ENCODE measurements around the gene NUP93.
"Not testable (repeated sequence)": the region's sequence is repeated elsewhere in the genome, so short reads cannot be mapped to it uniquely, and the experiment has no call there.

NUP93 gene

DNA sequence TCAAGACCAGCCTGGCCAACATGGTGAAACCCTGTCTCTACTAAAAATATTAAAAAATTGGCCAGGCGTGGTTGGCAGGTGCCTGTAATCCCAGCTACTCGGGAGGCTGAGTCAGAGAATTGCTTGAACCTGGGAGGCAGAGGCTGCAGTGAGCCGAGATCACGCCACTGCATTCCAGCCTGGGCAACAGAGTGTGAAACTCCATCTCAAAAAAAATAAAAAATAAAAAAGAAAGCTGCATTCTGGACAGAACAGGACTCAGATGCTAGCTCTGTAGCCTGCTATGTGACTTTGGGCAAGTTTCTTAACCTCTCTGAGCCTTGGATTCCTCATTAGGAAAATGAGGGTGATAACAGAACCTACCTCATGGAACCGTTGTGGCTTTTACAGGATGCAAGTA lies 138.8 kb downstream of the NUP93 start:
- H3K27ac ChIP-seq (ENCODE audit: extremely low read depth, low read depth, low read length); H3K36me3 ChIP-seq (ENCODE audit: control insufficient read depth in 2 of 2, insufficient read depth in 1 of 2, low read length in 2 of 2); H3K9me3 ChIP-seq (ENCODE audit: control insufficient read depth, insufficient read depth, low read depth, low read length); H3K4me1 ChIP-seq (ENCODE audit: control insufficient read depth, insufficient read depth, low read length); H3K4me3 ChIP-seq (ENCODE audit: low read depth, low read length): not testable (repeated sequence)
- TF ChIP-seq ZNF768 (tag by site-specific recombination; IDR thresholded peaks at IDR 0.05), result 0 out of 2 replicates have a peak, but pooled peaks have one; percentile 22
- ChIA-PET POLR2A (interaction anchor here (0.7 kb wide), 1 partner anchor 386 kb away, joined by 4 read pairs; no protein-coding TSS in a partner anchor), CTCF (interaction anchor here (0.6 to 2.1 kb wide), 13 partner anchors 9 to 292 kb away, joined by 3 to 9 read pairs (median 4); no protein-coding TSS in a partner anchor)

DNA sequence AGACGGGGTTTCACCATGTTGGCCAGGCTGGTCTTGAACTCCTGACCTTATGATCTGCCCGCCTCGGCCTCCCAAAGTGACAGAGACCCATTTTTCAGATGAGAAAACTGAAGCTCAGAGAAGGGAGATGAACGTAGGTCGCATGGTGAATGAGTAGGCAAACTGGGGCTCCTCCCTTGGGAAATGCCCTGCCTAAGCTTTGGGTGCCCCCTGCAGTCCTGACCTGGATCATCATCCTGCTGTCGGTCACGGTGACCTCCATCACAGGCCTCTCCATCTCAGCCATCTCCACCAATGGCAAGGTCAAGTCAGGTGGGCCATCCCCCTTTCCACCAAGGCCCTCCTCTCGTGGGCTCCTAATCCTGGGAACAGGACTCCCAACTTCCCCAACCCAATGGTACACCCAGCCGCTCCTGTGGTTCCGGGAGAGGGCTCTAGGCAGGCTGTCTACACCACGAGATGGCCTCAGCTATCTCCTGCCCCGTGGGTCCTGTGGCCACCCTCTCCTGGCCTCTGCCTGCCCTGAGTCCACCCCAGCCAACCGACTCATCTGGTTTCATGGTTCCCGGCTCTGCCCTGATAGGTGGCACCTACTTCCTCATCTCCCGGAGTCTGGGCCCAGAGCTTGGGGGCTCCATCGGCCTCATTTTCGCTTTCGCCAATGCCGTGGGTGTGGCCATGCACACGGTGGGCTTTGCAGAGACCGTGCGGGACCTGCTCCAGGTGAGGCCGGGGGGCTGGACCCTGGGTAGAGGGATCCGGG lies 139.8 kb downstream of the NUP93 start:
- H3K36me3 ChIP-seq (ENCODE audit: control insufficient read depth in 2 of 2, insufficient read depth in 1 of 2, low read length in 2 of 2), result no peaks in the 10 kb centered on the region
- 0 out of 2 replicates have a peak, but pooled peaks have one; percentile 17 for TF ChIP-seq ZNF654 (tag by site-specific recombination; IDR thresholded peaks at IDR 0.05; ENCODE audit: low read depth)
- TF ChIP-seq ZFP3 (tag by site-specific recombination; IDR thresholded peaks at IDR 0.05; ENCODE audit: low read depth), result no peak
- no peak overlapping the region for H3K27ac ChIP-seq (ENCODE audit: extremely low read depth, low read depth, low read length)
- CTCF ChIA-PET, result interaction anchor here (0.6 to 2.1 kb wide), 12 partner anchors 10 to 1024 kb away, joined by 3 to 9 read pairs (median 4); no protein-coding TSS in a partner anchor
- no peak overlapping the region for H3K4me3 ChIP-seq (ENCODE audit: low read depth, low read length)
- H3K4me1 ChIP-seq (ENCODE audit: control insufficient read depth, insufficient read depth, low read length), result no peaks in the 10 kb centered on the region
- POLR2A ChIA-PET, result interaction anchor here (0.5 kb wide), 1 partner anchor 61 kb away, joined by 3 read pairs; no protein-coding TSS in a partner anchor
- H3K9me3 ChIP-seq (ENCODE audit: control insufficient read depth, insufficient read depth, low read depth, low read length), result no peaks in the 10 kb centered on the region

- Histone ChIP-seq H3K9me3 (ENCODE audit: control insufficient read depth, insufficient read depth, low read depth, low read length) (no peaks in the 10 kb centered on the region), H3K36me3 (ENCODE audit: control insufficient read depth in 2 of 2, insufficient read depth in 1 of 2, low read length in 2 of 2) (no peaks in the 10 kb centered on the region), H3K4me1 (ENCODE audit: control insufficient read depth, insufficient read depth, low read length) (no peaks in the 10 kb centered on the region), H3K4me3 (ENCODE audit: low read depth, low read length) (no peak overlapping the region), H3K27ac (ENCODE audit: extremely low read depth, low read depth, low read length) (no peak overlapping the region)
- ChIA-PET POLR2A (no interaction called here), CTCF (interaction anchor here (0.7 to 2.1 kb wide), 4 partner anchors 9 to 293 kb away, joined by 4 to 9 read pairs (median 5); no protein-coding TSS in a partner anchor)
- TF ChIP-seq, protein P1, sequence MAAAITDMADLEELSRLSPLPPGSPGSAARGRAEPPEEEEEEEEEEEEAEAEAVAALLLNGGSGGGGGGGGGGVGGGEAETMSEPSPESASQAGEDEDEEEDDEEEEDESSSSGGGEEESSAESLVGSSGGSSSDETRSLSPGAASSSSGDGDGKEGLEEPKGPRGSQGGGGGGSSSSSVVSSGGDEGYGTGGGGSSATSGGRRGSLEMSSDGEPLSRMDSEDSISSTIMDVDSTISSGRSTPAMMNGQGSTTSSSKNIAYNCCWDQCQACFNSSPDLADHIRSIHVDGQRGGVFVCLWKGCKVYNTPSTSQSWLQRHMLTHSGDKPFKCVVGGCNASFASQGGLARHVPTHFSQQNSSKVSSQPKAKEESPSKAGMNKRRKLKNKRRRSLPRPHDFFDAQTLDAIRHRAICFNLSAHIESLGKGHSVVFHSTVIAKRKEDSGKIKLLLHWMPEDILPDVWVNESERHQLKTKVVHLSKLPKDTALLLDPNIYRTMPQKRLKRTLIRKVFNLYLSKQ (tag by site-specific recombination; IDR thresholded peaks at IDR 0.05; ENCODE audit: borderline replicate concordance), result no peak
- no peak for TF ChIP-seq KLF16 (tag by site-specific recombination; IDR thresholded peaks at IDR 0.05)
- TF ChIP-seq MZF1 (tag by site-specific recombination; IDR thresholded peaks at IDR 0.05; ENCODE audit: borderline replicate concordance), result no peak
- no peak for TF ChIP-seq KLF7 (tag by site-specific recombination; IDR thresholded peaks at IDR 0.05; ENCODE audit: borderline replicate concordance)
- TF ChIP-seq ZNF214 (tag by site-specific recombination; IDR thresholded peaks at IDR 0.05; ENCODE audit: borderline replicate concordance), result no peak
- TF ChIP-seq, protein P2, sequence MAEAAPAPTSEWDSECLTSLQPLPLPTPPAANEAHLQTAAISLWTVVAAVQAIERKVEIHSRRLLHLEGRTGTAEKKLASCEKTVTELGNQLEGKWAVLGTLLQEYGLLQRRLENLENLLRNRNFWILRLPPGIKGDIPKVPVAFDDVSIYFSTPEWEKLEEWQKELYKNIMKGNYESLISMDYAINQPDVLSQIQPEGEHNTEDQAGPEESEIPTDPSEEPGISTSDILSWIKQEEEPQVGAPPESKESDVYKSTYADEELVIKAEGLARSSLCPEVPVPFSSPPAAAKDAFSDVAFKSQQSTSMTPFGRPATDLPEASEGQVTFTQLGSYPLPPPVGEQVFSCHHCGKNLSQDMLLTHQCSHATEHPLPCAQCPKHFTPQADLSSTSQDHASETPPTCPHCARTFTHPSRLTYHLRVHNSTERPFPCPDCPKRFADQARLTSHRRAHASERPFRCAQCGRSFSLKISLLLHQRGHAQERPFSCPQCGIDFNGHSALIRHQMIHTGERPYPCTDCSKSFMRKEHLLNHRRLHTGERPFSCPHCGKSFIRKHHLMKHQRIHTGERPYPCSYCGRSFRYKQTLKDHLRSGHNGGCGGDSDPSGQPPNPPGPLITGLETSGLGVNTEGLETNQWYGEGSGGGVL (tag by site-specific recombination; IDR thresholded peaks at IDR 0.05), result no peak
- TF ChIP-seq HOXA7 (CRISPR knock-in tag; IDR thresholded peaks at IDR 0.05; ENCODE audit: borderline replicate concordance), result no peak
- TF ChIP-seq HIC1 (tag by site-specific recombination; IDR thresholded peaks at IDR 0.05), result no peak
- TF ChIP-seq, protein P3, sequence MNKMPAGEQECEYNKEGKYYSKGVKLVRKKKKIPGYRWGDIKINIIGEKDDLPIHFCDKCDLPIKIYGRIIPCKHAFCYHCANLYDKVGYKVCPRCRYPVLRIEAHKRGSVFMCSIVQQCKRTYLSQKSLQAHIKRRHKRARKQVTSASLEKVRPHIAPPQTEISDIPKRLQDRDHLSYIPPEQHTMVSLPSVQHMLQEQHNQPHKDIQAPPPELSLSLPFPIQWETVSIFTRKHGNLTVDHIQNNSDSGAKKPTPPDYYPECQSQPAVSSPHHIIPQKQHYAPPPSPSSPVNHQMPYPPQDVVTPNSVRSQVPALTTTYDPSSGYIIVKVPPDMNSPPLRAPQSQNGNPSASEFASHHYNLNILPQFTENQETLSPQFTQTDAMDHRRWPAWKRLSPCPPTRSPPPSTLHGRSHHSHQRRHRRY (tag by site-specific recombination; IDR thresholded peaks at IDR 0.05), result no peak
- TF ChIP-seq ZNF391 (tag by site-specific recombination; IDR thresholded peaks at IDR 0.05; ENCODE audit: borderline replicate concordance, low read depth), result no peak
- TF ChIP-seq, protein P4, sequence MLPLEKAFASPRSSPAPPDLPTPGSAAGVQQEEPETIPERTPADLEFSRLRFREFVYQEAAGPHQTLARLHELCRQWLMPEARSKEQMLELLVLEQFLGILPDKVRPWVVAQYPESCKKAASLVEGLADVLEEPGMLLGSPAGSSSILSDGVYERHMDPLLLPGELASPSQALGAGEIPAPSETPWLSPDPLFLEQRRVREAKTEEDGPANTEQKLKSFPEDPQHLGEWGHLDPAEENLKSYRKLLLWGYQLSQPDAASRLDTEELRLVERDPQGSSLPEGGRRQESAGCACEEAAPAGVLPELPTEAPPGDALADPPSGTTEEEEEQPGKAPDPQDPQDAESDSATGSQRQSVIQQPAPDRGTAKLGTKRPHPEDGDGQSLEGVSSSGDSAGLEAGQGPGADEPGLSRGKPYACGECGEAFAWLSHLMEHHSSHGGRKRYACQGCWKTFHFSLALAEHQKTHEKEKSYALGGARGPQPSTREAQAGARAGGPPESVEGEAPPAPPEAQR (tag by site-specific recombination; IDR thresholded peaks at IDR 0.05), result no peak
- TF ChIP-seq ZNF175 (tag by site-specific recombination; IDR thresholded peaks at IDR 0.05), result no peak
- no peak for TF ChIP-seq YY2 (tag by site-specific recombination; IDR thresholded peaks at IDR 0.05)
- no peak for TF ChIP-seq ZNF585B (tag by site-specific recombination; IDR thresholded peaks at IDR 0.05)
- TF ChIP-seq, protein P5, sequence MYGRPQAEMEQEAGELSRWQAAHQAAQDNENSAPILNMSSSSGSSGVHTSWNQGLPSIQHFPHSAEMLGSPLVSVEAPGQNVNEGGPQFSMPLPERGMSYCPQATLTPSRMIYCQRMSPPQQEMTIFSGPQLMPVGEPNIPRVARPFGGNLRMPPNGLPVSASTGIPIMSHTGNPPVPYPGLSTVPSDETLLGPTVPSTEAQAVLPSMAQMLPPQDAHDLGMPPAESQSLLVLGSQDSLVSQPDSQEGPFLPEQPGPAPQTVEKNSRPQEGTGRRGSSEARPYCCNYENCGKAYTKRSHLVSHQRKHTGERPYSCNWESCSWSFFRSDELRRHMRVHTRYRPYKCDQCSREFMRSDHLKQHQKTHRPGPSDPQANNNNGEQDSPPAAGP (tag by site-specific recombination; IDR thresholded peaks at IDR 0.05), result no peak
- no peak for TF ChIP-seq SCRT2 (tag by site-specific recombination; IDR thresholded peaks at IDR 0.05)
Observed at GRCh38 chr16:56870276-56870888, 140.5 kb downstream of the NUP93 start.

All from HEK293 (cell line).